Measurements from ENCODE around the gene GCK.

- no peak for TF ChIP-seq EP300 (IDR thresholded peaks at IDR 0.05; ENCODE audit: borderline replicate concordance)
- TF ChIP-seq REST (IDR thresholded peaks at IDR 0.05; ENCODE audit: low read depth): no peak
- TF ChIP-seq YY1 (IDR thresholded peaks at IDR 0.05; ENCODE audit: low read depth): no peak
- TF ChIP-seq CREB1 (IDR thresholded peaks at IDR 0.05; ENCODE audit: low read depth): no peak
Measured at GRCh38 chr7:44132039-44132438, 57.2 kb downstream of the GCK start.
